GM12878 (cell line): ENCODE measurements around the gene TBXAS1. TPM values are rescaled to one million over a fixed set of nuclear protein-coding genes. Genes with fewer than 3 reads are reported as not detected.

Source experiments
- ATAC-seq: fragments of 200-7000 bp; cut with Tn5 transposase; 3 replicates; pipeline ENCODE4 v1.9.1; 2020; ENCODE audit warnings: mild to moderate bottlenecking, moderate library complexity
- BruUV-seq: library from RNA; stranded (reverse); fragments of 400-500 nt; replicated peaks from 2 replicates; lab custom pipeline; 2021; lab: Mats Ljungman, UMichigan
- CTCF ChIA-PET: fragments of 300-600 bp; sonication (Branson Sonifier 250); formaldehyde crosslinking; extraction: SDS; loops from one replicate; lab custom pipeline; 2021; ENCODE audit warnings: inconsistent platforms; lab: Yijun Ruan, JAX
- POLR2A ChIA-PET: fragments of 350-600 bp; formaldehyde crosslinking; extraction: SDS; loops from one replicate; lab custom pipeline; 2021; ENCODE audit warnings: inconsistent platforms; lab: Charles Lee
- RAD21 ChIA-PET: fragments of 300-600 bp; sonication (Branson Sonifier 250); formaldehyde crosslinking; loops from one replicate; lab custom pipeline; 2023; ENCODE audit warnings: antibody characterized with exemption; ENCODE audit not compliant: unreplicated experiment; lab: Charles Lee
- SMC1A ChIA-PET: fragments of 300-600 bp; sonication (Branson Sonifier 250); formaldehyde crosslinking; loops from one replicate; lab custom pipeline; 2023; ENCODE audit not compliant: unreplicated experiment, uncharacterized antibody; lab: Charles Lee
- DNase-seq: peaks from one replicate; pipeline ENCODE4 v3.0.0-alpha.2; 2011; ENCODE audit warnings: low read depth, low spot score
- FAIRE-seq: peaks from 3 replicates; lab custom pipeline; 2011; peaks lifted over from hg19 to GRCh38; lab: Jason Lieb, UNC
- H2AFZ ChIP-seq: 2 replicates; pipeline ENCODE4 v1.6.0; 2011; ENCODE audit warnings: low read depth, low read length, control low read depth; ENCODE audit not compliant: control insufficient read depth
- H3K27ac ChIP-seq: 2 replicates; pipeline ENCODE4 v1.5.1; 2011; ENCODE audit warnings: control low read depth; ENCODE audit not compliant: control insufficient read depth, insufficient read depth
- H3K27me3 ChIP-seq, 2 experiments: replicated peaks in 1 of 2; 2 replicates each; pipeline versions ENCODE4 v1.6.0 to v1.6.1; 2011; ENCODE audit warnings: low read length in 1 of 2; ENCODE audit not compliant: control insufficient read depth in 2 of 2, insufficient read depth in 2 of 2
- H3K36me3 ChIP-seq, 2 experiments: 2 replicates each; pipeline ENCODE4 v1.5.1; 2011; ENCODE audit warnings: low read length in 1 of 2; ENCODE audit not compliant: control insufficient read depth in 2 of 2, insufficient read depth in 2 of 2
- H3K4me1 ChIP-seq: 2 replicates; pipeline ENCODE4 v1.6.1; 2011; ENCODE audit warnings: mild to moderate bottlenecking, low read length, moderate library complexity, mixed read lengths; ENCODE audit not compliant: control insufficient read depth, insufficient read depth
- H3K4me2 ChIP-seq: 2 replicates; pipeline ENCODE4 v1.6.0; 2011; ENCODE audit warnings: control low read depth; ENCODE audit not compliant: control insufficient read depth, insufficient read depth
- H3K4me3 ChIP-seq: fragments of 200-600 bp; sonication (generic); 2 replicates; pipeline ENCODE4 v1.5.1; 2016
- H3K79me2 ChIP-seq: 2 replicates; pipeline ENCODE4 v1.6.0; 2011; ENCODE audit warnings: low read length; ENCODE audit not compliant: control insufficient read depth, insufficient read depth
- H3K9ac ChIP-seq: 2 replicates; pipeline ENCODE4 v1.8.0; 2011; ENCODE audit warnings: low read length, control low read depth, mixed read lengths; ENCODE audit not compliant: control insufficient read depth, insufficient read depth
- H3K9me3 ChIP-seq: replicated peaks from 3 replicates; pipeline ENCODE4 v1.5.1; 2011; ENCODE audit warnings: mild to moderate bottlenecking, low read length; ENCODE audit not compliant: control insufficient read depth, insufficient read depth
- H4K20me1 ChIP-seq: 2 replicates; pipeline ENCODE4 v1.6.0; 2011; ENCODE audit not compliant: control insufficient read depth, insufficient read depth
- CBX3 ChIP-seq: fragments of 200-600 bp; sonication (generic); IDR thresholded peaks from 2 replicates; pipeline ENCODE4 v1.6.1; 2016; ENCODE audit warnings: low read depth, borderline replicate concordance
- E2F8 ChIP-seq: fragments of 450-650 bp; IDR thresholded peaks from 2 replicates; pipeline ENCODE4 v1.6.1; 2018; ENCODE audit warnings: mild to moderate bottlenecking, low read depth, moderate library complexity; ENCODE audit not compliant: partially characterized antibody
- ESRRA ChIP-seq: IDR thresholded peaks from 2 replicates; pipeline ENCODE4 v1.6.1; 2012; ENCODE audit warnings: mild to moderate bottlenecking, low read length, improper control_type of control experiment
- HDAC2 ChIP-seq: fragments of 200-600 bp; sonication (generic); IDR thresholded peaks from 2 replicates; pipeline ENCODE4 v1.6.1; 2017
- JUNB ChIP-seq: IDR thresholded peaks from 2 replicates; pipeline ENCODE4 v1.6.1; 2016; ENCODE audit warnings: antibody characterized with exemption, mild to moderate bottlenecking
- MEF2B ChIP-seq: fragments of 450-650 bp; IDR thresholded peaks from 2 replicates; pipeline ENCODE4 v1.6.1; 2018; ENCODE audit warnings: mild to moderate bottlenecking, moderate library complexity; ENCODE audit not compliant: partially characterized antibody, poor library complexity, severe bottlenecking
- MXI1 ChIP-seq: fragments of 150-350 bp; IDR thresholded peaks from 2 replicates; pipeline ENCODE4 v1.6.1; 2011; ENCODE audit warnings: low read depth, mild to moderate bottlenecking, inconsistent platforms, low read length, improper control_type of control experiment
- NFIC ChIP-seq: IDR thresholded peaks from 2 replicates; pipeline ENCODE4 v1.6.1; 2012; ENCODE audit warnings: low read depth, mild to moderate bottlenecking, inconsistent platforms, low read length, moderate library complexity
- RAD21 ChIP-seq: IDR thresholded peaks from 2 replicates; pipeline ENCODE4 v1.6.1; 2011; ENCODE audit warnings: mild to moderate bottlenecking, low read depth, low read length, moderate library complexity; ENCODE audit not compliant: insufficient read depth
- RAD51 ChIP-seq: fragments of 450-650 bp; IDR thresholded peaks from 2 replicates; pipeline ENCODE4 v1.6.1; 2016; ENCODE audit warnings: moderate library complexity, mild to moderate bottlenecking, inconsistent platforms
- RBBP5 ChIP-seq: fragments of 200-600 bp; sonication (generic); conservative IDR thresholded peaks from 2 replicates; pipeline ENCODE4 v1.6.1; 2016
- SMAD5 ChIP-seq: IDR thresholded peaks from 2 replicates; pipeline ENCODE4 v1.6.1; 2016; ENCODE audit warnings: antibody characterized with exemption, low read depth
- SREBF2 ChIP-seq: IDR thresholded peaks from 2 replicates; pipeline ENCODE4 v1.6.1; 2012; ENCODE audit warnings: mild to moderate bottlenecking, low read length
- TBL1XR1 ChIP-seq: IDR thresholded peaks from 2 replicates; pipeline ENCODE4 v1.6.1; 2012; ENCODE audit warnings: low read depth, low read length, improper control_type of control experiment
- ZNF24 ChIP-seq: fragments of 450-650 bp; IDR thresholded peaks from 2 replicates; pipeline ENCODE4 v1.6.1; 2017; ENCODE audit warnings: antibody characterized with exemption, mild to moderate bottlenecking
- ZNF274 ChIP-seq: IDR thresholded peaks from one replicate; pipeline ENCODE4 v1.8.0; 2011; ENCODE audit not compliant: insufficient read length, insufficient read depth
- WGBS: methylation state at CpG from one replicate; pipeline ENCODE4 v1.1.6; 2016; ENCODE audit warnings: low lambda C conversion rate; ENCODE audit not compliant: insufficient replicate concordance, insufficient coverage; ENCODE audit errors: missing lambda C conversion rate; 5-methylcytosine and 5-hydroxymethylcytosine counted together
- in situ Hi-C: fragments of 300-500 bp; cut with MboI; formaldehyde crosslinking; loops from 9 replicates; pipeline ENCODE4 v1.14.3; 2018; ENCODE audit warnings: mixed read lengths
- intact Hi-C: fragments of 100-400 bp; cut with micrococcal nuclease; formaldehyde crosslinking; loops from one replicate; pipeline ENCODE4 v1.14.2; 2022; ENCODE audit not compliant: unreplicated experiment
- polyA plus RNA-seq, 11 experiments: library from polyadenylated mRNA; depleted of rRNA in 4 of 11; unstranded in 6 of 11; stranded (reverse) in 5 of 11; fragments of >200 nt; fragmentation: Nextera tagmentation in 4 of 11; fragmentation: Illumina TruSeq in 1 of 11; extraction: Ambion mirVana in 4 of 11; extraction: Trizol in 1 of 11; gene quantifications; 1 replicate in 1 of 11; 2 replicates in 10 of 11; pipeline versions ENCODE4 v1.2.1 to v1.2.3, GENCODE V29; 2011 to 2016; ENCODE audit warnings: inconsistent platforms in 2 of 11, missing spikeins in 2 of 11, low read depth in 1 of 11
- total RNA-seq, 4 experiments: library from RNA; depleted of rRNA in 3 of 4; stranded (reverse); fragments of >200 nt in 3 of 4; fragmentation: Illumina TruSeq in 1 of 4; extraction: Trizol in 1 of 4; gene quantifications; 2 replicates each; pipeline versions ENCODE4 v1.2.1 to v1.2.3, GENCODE V29; 2013 to 2021
- TF ChIP-seq, protein P1 (sequence below): fragments of 450-650 bp; IDR thresholded peaks from 2 replicates; pipeline ENCODE4 v1.6.1; 2017; ENCODE audit warnings: low read depth, mild to moderate bottlenecking, moderate library complexity

The TBXAS1 gene
- total and polyA plus RNA-seq, 10 of the 15 experiments (the other 5 are each of a cell fraction or from before 2014, with no cell fraction given): 1.5 to 32.7 (median 16.3) TPM

- TF ChIP-seq MXI1: no peak
Measured at GRCh38 chr7:139838876-139839275, 9.8 kb downstream of the TBXAS1 start (continued).

GRCh38 chr7:139840776-139841175, 11.7 kb downstream of the TBXAS1 start:
- ChIA-PET CTCF (no interaction called here), POLR2A (no interaction called here), RAD21 (no interaction called here), SMC1A (interaction anchor here (1.6 to 1.8 kb wide), 2 partner anchors 10 to 76 kb away, joined by 4 to 5 read pairs; no protein-coding TSS in a partner anchor)
- Histone ChIP-seq H3K27ac (no peak overlapping the region), H4K20me1 (no peaks in the 10 kb centered on the region), H3K27me3 (no peaks in the 10 kb centered on the region), H3K79me2 (no peaks in the 10 kb centered on the region; the same call in 1 of the 2 replicates), H3K4me3 (no peak overlapping the region), H3K4me2 (no peak overlapping the region), H3K4me1 (peaks cover 9% of the 10 kb centered on the region), H3K36me3 (no peaks in the 10 kb centered on the region), H3K9me3 (no peaks in the 10 kb centered on the region), H3K9ac (no peak overlapping the region), H2AFZ (no peak overlapping the region)
- intact Hi-C loops: no loop called here
- ATAC-seq: no peak
- no TSS peak for BruUV-seq
- in situ Hi-C loops: no loop called here
- no peak for DNase-seq
- FAIRE-seq: no peak
- WGBS: 92% methylated on average over 13 of the region's 13 CpGs
- no peak for TF ChIP-seq SMAD5
- no peak for TF ChIP-seq E2F8
- no peak for TF ChIP-seq TBL1XR1
- TF ChIP-seq MEF2B: no peak
- no peak for TF ChIP-seq RAD21
- TF ChIP-seq RAD51: no peak
- TF ChIP-seq HDAC2: no peak
- TF ChIP-seq ESRRA: no peak
- no peak for TF ChIP-seq NFIC
- TF ChIP-seq CBX3: no peak
- no peak for TF ChIP-seq RBBP5
- TF ChIP-seq, protein P1, sequence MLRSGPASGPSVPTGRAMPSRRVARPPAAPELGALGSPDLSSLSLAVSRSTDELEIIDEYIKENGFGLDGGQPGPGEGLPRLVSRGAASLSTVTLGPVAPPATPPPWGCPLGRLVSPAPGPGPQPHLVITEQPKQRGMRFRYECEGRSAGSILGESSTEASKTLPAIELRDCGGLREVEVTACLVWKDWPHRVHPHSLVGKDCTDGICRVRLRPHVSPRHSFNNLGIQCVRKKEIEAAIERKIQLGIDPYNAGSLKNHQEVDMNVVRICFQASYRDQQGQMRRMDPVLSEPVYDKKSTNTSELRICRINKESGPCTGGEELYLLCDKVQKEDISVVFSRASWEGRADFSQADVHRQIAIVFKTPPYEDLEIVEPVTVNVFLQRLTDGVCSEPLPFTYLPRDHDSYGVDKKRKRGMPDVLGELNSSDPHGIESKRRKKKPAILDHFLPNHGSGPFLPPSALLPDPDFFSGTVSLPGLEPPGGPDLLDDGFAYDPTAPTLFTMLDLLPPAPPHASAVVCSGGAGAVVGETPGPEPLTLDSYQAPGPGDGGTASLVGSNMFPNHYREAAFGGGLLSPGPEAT: no peak
- no peak for TF ChIP-seq JUNB
- no peak for TF ChIP-seq SREBF2
- no peak for TF ChIP-seq ZNF274
- no peak for TF ChIP-seq ZNF24
